Measurements from ENCODE around the gene KCNB1. TPM values are rescaled to one million over a fixed set of nuclear protein-coding genes. Genes with fewer than 3 reads are reported as not detected.

KCNB1 gene
- total RNA-seq, 1 experiment from 2014 or later, result not detected

GRCh38 chr20:49501917-49502316, 19.4 kb upstream of the KCNB1 start:
- peak; percentile 72 for DNase-seq (ENCODE audit: low spot score)

GRCh38 chr20:49497398-49497669, 14.9 kb upstream of the KCNB1 start:
- no peak for DNase-seq (ENCODE audit: low spot score)

GRCh38 chr20:49496553-49497397, 14.3 kb upstream of the KCNB1 start:
- no peak for DNase-seq (ENCODE audit: low spot score)

- DNase-seq (ENCODE audit: low spot score), result no peak
These were observed 13.6 kb upstream of the KCNB1 start for GRCh38 chr20:49496043-49496442.

GRCh38 chr20:49490689-49491088, 8.2 kb upstream of the KCNB1 start:
- no peak for DNase-seq (ENCODE audit: low spot score)

GRCh38 chr20:49489688-49490087, 7.2 kb upstream of the KCNB1 start:
- no peak for DNase-seq (ENCODE audit: low spot score)

- no peak for DNase-seq (ENCODE audit: low spot score)
These were observed 3.6 kb upstream of the KCNB1 start for GRCh38 chr20:49486064-49486463.

- DNase-seq (ENCODE audit: low spot score), result no peak
These were observed 3.1 kb upstream of the KCNB1 start for GRCh38 chr20:49485563-49485962.

- DNase-seq (ENCODE audit: low spot score), result peak; percentile 87
These were observed 2.0 kb upstream of the KCNB1 start for GRCh38 chr20:49484180-49485140.

- no peak for DNase-seq (ENCODE audit: low spot score)
These were observed 1.2 kb upstream of the KCNB1 start for GRCh38 chr20:49483696-49484123.

GRCh38 chr20:49483018-49483695, 689 bp upstream of the KCNB1 start:
- DNase-seq (ENCODE audit: low spot score), result no peak

GRCh38 chr20:49482173-49482572, 295 bp downstream of the KCNB1 start:
- DNase-seq (ENCODE audit: low spot score), result no peak

GRCh38 chr20:49481116-49481515, 1.4 kb downstream of the KCNB1 start:
- DNase-seq (ENCODE audit: low spot score), result no peak

GRCh38 chr20:49480236-49480635, 2.2 kb downstream of the KCNB1 start:
- no peak for DNase-seq (ENCODE audit: low spot score)

- peak; percentile 36 for DNase-seq (ENCODE audit: low spot score)
These were observed 2.7 kb downstream of the KCNB1 start for GRCh38 chr20:49479785-49480184.

- no peak for DNase-seq (ENCODE audit: low spot score)
These were observed 3.4 kb downstream of the KCNB1 start for GRCh38 chr20:49478754-49479689.

GRCh38 chr20:49478266-49478665, 4.2 kb downstream of the KCNB1 start:
- DNase-seq (ENCODE audit: low spot score), result no peak

GRCh38 chr20:49477200-49477599, 5.3 kb downstream of the KCNB1 start:
- DNase-seq (ENCODE audit: low spot score), result no peak

- no peak for DNase-seq (ENCODE audit: low spot score)
These were observed 6.5 kb downstream of the KCNB1 start for GRCh38 chr20:49476016-49476355.

GRCh38 chr20:49475292-49476015, 7.0 kb downstream of the KCNB1 start:
- DNase-seq (ENCODE audit: low spot score), result no peak

Measured in HT-29 (cell line).